Erythroblast (primary cell): ENCODE measurements around the gene AREG.

ENCODE experiments used
- GATA1 ChIP-seq: IDR thresholded peaks from 2 replicates; pipeline ENCODE4 v1.6.1; 2011; ENCODE audit warnings: low read depth, mild to moderate bottlenecking, control low read depth, low read length, moderate library complexity
- POLR2A ChIP-seq: IDR thresholded peaks from 2 replicates; pipeline ENCODE4 v1.6.1; 2011; ENCODE audit warnings: mild to moderate bottlenecking, low read length

DNA sequence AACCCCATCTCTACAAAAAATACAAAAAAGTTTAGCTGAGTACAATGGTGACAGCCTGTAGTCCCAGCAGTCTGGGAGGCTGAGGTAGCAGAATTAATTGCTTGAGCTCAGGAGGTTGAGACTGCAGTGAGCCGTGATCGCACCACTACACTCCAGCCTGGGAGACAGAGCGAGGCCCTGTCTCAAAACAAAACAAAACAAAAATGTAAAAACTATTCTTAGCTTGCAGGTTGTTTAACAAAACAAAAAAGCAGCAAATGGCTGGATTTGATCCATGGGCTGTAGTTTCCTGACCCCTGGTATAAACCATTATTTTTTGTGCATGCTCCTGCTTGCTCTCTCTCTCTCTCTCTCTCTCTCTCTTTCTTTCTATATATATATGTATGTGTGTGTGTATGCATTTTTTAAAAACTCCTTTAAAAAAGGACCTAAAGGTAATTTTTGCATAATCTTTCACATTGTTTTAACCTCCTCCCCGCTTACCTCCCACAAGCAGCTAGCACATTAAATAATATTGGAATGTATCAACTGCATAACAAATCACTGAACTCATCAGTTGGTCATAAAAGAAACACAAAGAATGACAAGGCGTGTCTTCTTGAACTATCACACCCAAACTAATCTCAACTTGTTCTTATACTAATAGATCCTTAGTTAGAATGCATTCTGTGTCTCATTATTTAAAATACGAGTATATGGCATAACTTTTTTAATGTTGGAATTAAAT is 4.8 kb downstream of the AREG start:
- TF ChIP-seq POLR2A (peak; percentile 17), GATA1 (no peak)
